Naive thymus-derived CD4-positive, alpha-beta T cell (primary cell): ENCODE measurements around the gene CORO1C. TPM values are rescaled to one million over a fixed set of nuclear protein-coding genes. Genes with fewer than 3 reads are reported as not detected.
A peak's percentile ranks its signal among the peaks of the same experiment; 100 is the strongest.

Experiments
- ATAC-seq: fragments of 150-1000 bp; cut with Tn5 transposase; 2 replicates; pipeline ENCODE4 v1.10.0; 2021; ENCODE audit warnings: mild to moderate bottlenecking, moderate library complexity
- CTCF ChIA-PET: fragments of 350-600 bp; sonication (Branson Sonifier 250); formaldehyde crosslinking; loops from one replicate; lab custom pipeline; 2021; ENCODE audit warnings: antibody characterized with exemption; lab: Charles Lee
- POLR2A ChIA-PET: fragments of 350-600 bp; sonication (Branson Sonifier 250); formaldehyde crosslinking; loops from one replicate; lab custom pipeline; 2021; ENCODE audit warnings: antibody characterized with exemption, inconsistent platforms; lab: Charles Lee
- DNase-seq, 9 donors: peaks; one replicate each; pipeline versions ENCODE4 v3.0.0 to v3.0.0-alpha.2; 2020 to 2022; ENCODE audit warnings: mixed read lengths in 1 of 9
- H3K27ac ChIP-seq: one replicate; pipeline ENCODE4 v1.7.0; 2013; ENCODE audit warnings: mild to moderate bottlenecking, low read depth, low read length, moderate library complexity
- H3K27me3 ChIP-seq, 2 donors: one replicate each; pipeline ENCODE4 v1.7.0; 2013; ENCODE audit warnings: low read length in 2 of 2, mild to moderate bottlenecking in 2 of 2, moderate library complexity in 2 of 2; ENCODE audit not compliant: control insufficient read depth in 2 of 2, insufficient read depth in 2 of 2
- H3K36me3 ChIP-seq, 3 experiments: 1 replicate in 2 of 3; 2 replicates in 1 of 3; pipeline ENCODE4 v1.7.0; 2013; ENCODE audit warnings: low read length in 3 of 3, mild to moderate bottlenecking in 3 of 3, moderate library complexity in 1 of 3; ENCODE audit not compliant: insufficient read depth in 3 of 3, control insufficient read depth in 2 of 3
- H3K4me1 ChIP-seq, 2 donors: one replicate each; pipeline ENCODE4 v1.7.0; 2013; ENCODE audit warnings: low read length in 2 of 2, mild to moderate bottlenecking in 2 of 2, moderate library complexity in 1 of 2; ENCODE audit not compliant: control insufficient read depth in 2 of 2, insufficient read depth in 2 of 2
- H3K4me3 ChIP-seq: 2 replicates; pipeline ENCODE4 v1.7.0; 2013; ENCODE audit warnings: mild to moderate bottlenecking, low read length
- H3K9me3 ChIP-seq, 3 experiments: 1 replicate in 2 of 3; 2 replicates in 1 of 3; pipeline ENCODE4 v1.7.0; 2013; ENCODE audit warnings: low read length in 3 of 3; ENCODE audit not compliant: control insufficient read depth in 2 of 3
- H3K27ac Mint-ChIP-seq, 9 donors: one replicate each; pipeline ENCODE4 v1.8.0; 2020 to 2022; ENCODE audit warnings: mixed read lengths in 9 of 9, mild to moderate bottlenecking in 8 of 9, moderate library complexity in 5 of 9, inconsistent platforms in 2 of 9
- H3K27me3 Mint-ChIP-seq, 5 donors: one replicate each; pipeline ENCODE4 v1.8.0; 2021 to 2022; ENCODE audit warnings: mixed read lengths in 5 of 5, mild to moderate bottlenecking in 1 of 5
- H3K36me3 Mint-ChIP-seq, 5 donors: one replicate each; pipeline ENCODE4 v1.8.0; 2020 to 2022; ENCODE audit warnings: mixed read lengths in 5 of 5, mild to moderate bottlenecking in 3 of 5, inconsistent platforms in 1 of 5
- H3K4me1 Mint-ChIP-seq, 7 donors: one replicate each; pipeline ENCODE4 v1.8.0; 2020 to 2022; ENCODE audit warnings: mixed read lengths in 7 of 7, mild to moderate bottlenecking in 3 of 7, inconsistent platforms in 1 of 7
- H3K4me3 Mint-ChIP-seq, 10 donors: one replicate each; pipeline ENCODE4 v1.8.0; 2020 to 2022; ENCODE audit warnings: mild to moderate bottlenecking in 10 of 10, mixed read lengths in 10 of 10, moderate library complexity in 6 of 10, inconsistent platforms in 2 of 10
- H3K9me3 Mint-ChIP-seq, 11 donors: one replicate each; pipeline ENCODE4 v1.8.0; 2020 to 2022; ENCODE audit warnings: mixed read lengths in 11 of 11, mild to moderate bottlenecking in 4 of 11, inconsistent platforms in 1 of 11, moderate library complexity in 1 of 11
- intact Hi-C, 2 donors: fragments of 100-400 bp; cut with micrococcal nuclease; formaldehyde crosslinking; loops; one replicate each; pipeline ENCODE4 v1.15.1; 2023
- polyA plus RNA-seq, 2 donors: library from polyadenylated mRNA; unstranded; fragments of 300-500 nt; fragmentation: Illumina TruSeq; gene quantifications; one replicate each; pipeline ENCODE4 v1.2.3, GENCODE V29; 2021
- total RNA-seq, 6 experiments: library from RNA in 5 of 6; stranded (reverse) in 5 of 6; gene quantifications; 1 replicate in 5 of 6; 2 replicates in 1 of 6; pipeline ENCODE4 v1.2.3 and lab custom pipeline; 2021 to 2026

Gene CORO1C
- total and polyA plus RNA-seq, 7 experiments from 2014 or later: 2.5 to 71.8 (median 8.9) TPM

GRCh38 chr12:108602976-108603704 is 128.2 kb downstream of the CORO1C start:
- Mint-ChIP-seq H3K27ac (no peak overlapping the region), H3K27me3 (peaks cover 0 to 7% (median 0%) of the 10 kb centered on the region in 5 donors)
- no peak for ATAC-seq

GRCh38 chr12:108602209-108602705 is 129.1 kb downstream of the CORO1C start:
- intact Hi-C loops: no loop called here
- H3K4me3 ChIP-seq: no peak overlapping the region
- peaks cover 0 to 3% (median 0%) of the 10 kb centered on the region in 7 donors for H3K4me1 Mint-ChIP-seq
- H3K27me3 Mint-ChIP-seq: peaks cover 0 to 7% (median 0%) of the 10 kb centered on the region in 5 donors
- DNase-seq (no peak), ATAC-seq (no peak)
- no peaks in the 10 kb centered on the region for H3K36me3 Mint-ChIP-seq
- H3K9me3 Mint-ChIP-seq: peaks cover 0 to 8% (median 0%) of the 10 kb centered on the region in 11 donors
- H3K36me3 ChIP-seq: no peaks in the 10 kb centered on the region
- H3K4me1 ChIP-seq: no peaks in the 10 kb centered on the region
- H3K27ac Mint-ChIP-seq: no peak overlapping the region
- no peak overlapping the region for H3K27ac ChIP-seq
- H3K9me3 ChIP-seq: no peaks in the 10 kb centered on the region
- no peaks in the 10 kb centered on the region for H3K27me3 ChIP-seq
- ChIA-PET POLR2A (no interaction called here), CTCF (no interaction called here)
- no peak overlapping the region for H3K4me3 Mint-ChIP-seq

More at GRCh38 chr12:108602976-108603704, 128.2 kb downstream of the CORO1C start:
- intact Hi-C loops: no loop called here
- peaks cover 0 to 3% (median 0%) of the 10 kb centered on the region in 7 donors for H3K4me1 Mint-ChIP-seq
- Histone ChIP-seq H3K4me3 (no peak overlapping the region), H3K36me3 (no peaks in the 10 kb centered on the region), H3K4me1 (no peaks in the 10 kb centered on the region), H3K27me3 (no peaks in the 10 kb centered on the region), H3K27ac (no peak overlapping the region), H3K9me3 (no peaks in the 10 kb centered on the region)
- no peak overlapping the region for H3K4me3 Mint-ChIP-seq
- H3K36me3 Mint-ChIP-seq: no peaks in the 10 kb centered on the region
- POLR2A ChIA-PET: no interaction called here
- H3K9me3 Mint-ChIP-seq: peaks cover 0 to 8% (median 0%) of the 10 kb centered on the region in 11 donors
- CTCF ChIA-PET: interaction anchor here (1.0 kb wide), 1 partner anchor 15 kb away, joined by 3 read pairs; no protein-coding TSS in a partner anchor
- DNase-seq: no peak

- Histone ChIP-seq H3K36me3 (no peaks in the 10 kb centered on the region), H3K9me3 (no peaks in the 10 kb centered on the region), H3K4me1 (no peaks in the 10 kb centered on the region), H3K27ac (no peak overlapping the region), H3K27me3 (no peaks in the 10 kb centered on the region), H3K4me3 (no peak overlapping the region)
- no peaks in the 10 kb centered on the region for H3K36me3 Mint-ChIP-seq
- peak overlapping the region in 1 of 9 donors; percentile 84 for H3K27ac Mint-ChIP-seq
- H3K9me3 Mint-ChIP-seq: peaks cover 0 to 2% (median 0%) of the 10 kb centered on the region in 11 donors
- POLR2A ChIA-PET: interaction anchor here (0.9 kb wide), 1 partner anchor 15 kb away, joined by 3 read pairs; no protein-coding TSS in a partner anchor
- H3K27me3 Mint-ChIP-seq: peaks cover 0 to 7% (median 0%) of the 10 kb centered on the region in 5 donors
- peaks cover 0 to 3% (median 0%) of the 10 kb centered on the region in 7 donors for H3K4me1 Mint-ChIP-seq
- ATAC-seq: no peak
- H3K4me3 Mint-ChIP-seq: no peak overlapping the region
- intact Hi-C loops: no loop called here
- DNase-seq: no peak
- CTCF ChIA-PET: interaction anchor here (1.2 kb wide), 1 partner anchor 31 kb away, joined by 4 read pairs; no protein-coding TSS in a partner anchor
These were observed 130.7 kb downstream of the CORO1C start for GRCh38 chr12:108600702-108601007.

- no peak for DNase-seq
- Histone ChIP-seq H3K27ac (no peak overlapping the region), H3K36me3 (no peaks in the 10 kb centered on the region), H3K4me3 (no peak overlapping the region), H3K9me3 (no peaks in the 10 kb centered on the region), H3K4me1 (no peaks in the 10 kb centered on the region), H3K27me3 (no peaks in the 10 kb centered on the region)
- peaks cover 0 to 3% (median 0%) of the 10 kb centered on the region in 7 donors for H3K4me1 Mint-ChIP-seq
- no peak for ATAC-seq
- H3K27ac Mint-ChIP-seq: no peak overlapping the region
- peaks cover 0 to 7% (median 0%) of the 10 kb centered on the region in 5 donors for H3K27me3 Mint-ChIP-seq
- H3K36me3 Mint-ChIP-seq: no peaks in the 10 kb centered on the region
- CTCF ChIA-PET: interaction anchor here (1.2 kb wide), 1 partner anchor 30 kb away, joined by 4 read pairs; no protein-coding TSS in a partner anchor
- POLR2A ChIA-PET: interaction anchor here (0.5 to 0.9 kb wide), 2 partner anchors 14 to 16 kb away, joined by 3 read pairs; no protein-coding TSS in a partner anchor
- no peaks in the 10 kb centered on the region for H3K9me3 Mint-ChIP-seq
- intact Hi-C loops: no loop called here
- H3K4me3 Mint-ChIP-seq: no peak overlapping the region
These were observed 131.2 kb downstream of the CORO1C start for GRCh38 chr12:108599948-108600701.

- H3K4me1 Mint-ChIP-seq: peaks cover 0 to 3% (median 0%) of the 10 kb centered on the region in 7 donors
- H3K4me3 Mint-ChIP-seq: no peak overlapping the region
- Histone ChIP-seq H3K4me3 (no peak overlapping the region), H3K36me3 (no peaks in the 10 kb centered on the region), H3K27me3 (no peaks in the 10 kb centered on the region), H3K27ac (no peak overlapping the region), H3K9me3 (no peaks in the 10 kb centered on the region), H3K4me1 (no peaks in the 10 kb centered on the region)
- no peak overlapping the region for H3K27ac Mint-ChIP-seq
- ChIA-PET POLR2A (interaction anchor here (0.5 kb wide), 1 partner anchor 13 kb away, joined by 3 read pairs; no protein-coding TSS in a partner anchor), CTCF (no interaction called here)
- H3K36me3 Mint-ChIP-seq: no peaks in the 10 kb centered on the region
- H3K9me3 Mint-ChIP-seq: no peaks in the 10 kb centered on the region
- no peak for DNase-seq
- intact Hi-C loops: no loop called here
- no peak for ATAC-seq
- H3K27me3 Mint-ChIP-seq: peaks cover 0 to 2% (median 0%) of the 10 kb centered on the region in 5 donors
These were observed 131.8 kb downstream of the CORO1C start for GRCh38 chr12:108599541-108599940.

- CTCF ChIA-PET: no interaction called here
These were observed 132.6 kb downstream of the CORO1C start for GRCh38 chr12:108598553-108599250.

More at GRCh38 chr12:108598553-108599250, 132.6 kb downstream of the CORO1C start:
- Histone ChIP-seq H3K27ac (no peak overlapping the region), H3K4me3 (no peak overlapping the region), H3K4me1 (no peaks in the 10 kb centered on the region), H3K36me3 (no peaks in the 10 kb centered on the region), H3K9me3 (no peaks in the 10 kb centered on the region), H3K27me3 (no peaks in the 10 kb centered on the region)
- no peak for ATAC-seq
- Mint-ChIP-seq H3K27ac (peak overlapping the region in 2 of 9 donors; percentile 29 to 50), H3K27me3 (no peaks in the 10 kb centered on the region), H3K4me3 (no peak overlapping the region), H3K4me1 (peaks cover 0 to 3% (median 0%) of the 10 kb centered on the region in 7 donors), H3K9me3 (no peaks in the 10 kb centered on the region), H3K36me3 (no peaks in the 10 kb centered on the region)
- POLR2A ChIA-PET: interaction anchor here (0.5 to 0.7 kb wide), 2 partner anchors 19 to 95 kb away, joined by 3 read pairs; no protein-coding TSS in a partner anchor
- DNase-seq: no peak
- intact Hi-C loops: no loop called here
